GM12801 (cell line): ENCODE data around the gene PLXNC1.

Source experiments
- TF ChIP-seq, protein P1 (sequence below): IDR thresholded peaks from one replicate; pipeline ENCODE4 v1.5.1; 2011; ENCODE audit warnings: control low read depth; ENCODE audit not compliant: insufficient read length; ENCODE audit errors: extremely low read depth

PLXNC1 gene

DNA sequence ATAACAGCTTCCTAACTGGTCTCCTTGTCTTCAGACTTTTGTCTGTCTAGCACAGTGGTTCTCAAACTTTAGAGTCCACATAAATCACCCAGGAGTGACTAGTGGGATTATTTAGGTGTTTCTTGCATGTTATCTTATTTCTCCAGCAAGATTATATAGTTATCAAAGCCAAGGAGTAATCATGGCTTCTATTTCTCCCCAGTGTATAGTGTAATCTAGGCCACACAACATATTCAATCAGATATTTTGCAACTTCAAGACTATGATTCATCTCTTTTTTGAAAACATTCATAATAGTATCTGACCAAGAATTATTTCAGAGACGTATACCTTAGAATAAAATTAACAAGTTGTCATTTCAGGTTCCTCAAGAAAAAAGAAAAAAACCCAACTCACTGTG, 179.4 kb downstream of the PLXNC1 start:
- TF ChIP-seq, protein P1, sequence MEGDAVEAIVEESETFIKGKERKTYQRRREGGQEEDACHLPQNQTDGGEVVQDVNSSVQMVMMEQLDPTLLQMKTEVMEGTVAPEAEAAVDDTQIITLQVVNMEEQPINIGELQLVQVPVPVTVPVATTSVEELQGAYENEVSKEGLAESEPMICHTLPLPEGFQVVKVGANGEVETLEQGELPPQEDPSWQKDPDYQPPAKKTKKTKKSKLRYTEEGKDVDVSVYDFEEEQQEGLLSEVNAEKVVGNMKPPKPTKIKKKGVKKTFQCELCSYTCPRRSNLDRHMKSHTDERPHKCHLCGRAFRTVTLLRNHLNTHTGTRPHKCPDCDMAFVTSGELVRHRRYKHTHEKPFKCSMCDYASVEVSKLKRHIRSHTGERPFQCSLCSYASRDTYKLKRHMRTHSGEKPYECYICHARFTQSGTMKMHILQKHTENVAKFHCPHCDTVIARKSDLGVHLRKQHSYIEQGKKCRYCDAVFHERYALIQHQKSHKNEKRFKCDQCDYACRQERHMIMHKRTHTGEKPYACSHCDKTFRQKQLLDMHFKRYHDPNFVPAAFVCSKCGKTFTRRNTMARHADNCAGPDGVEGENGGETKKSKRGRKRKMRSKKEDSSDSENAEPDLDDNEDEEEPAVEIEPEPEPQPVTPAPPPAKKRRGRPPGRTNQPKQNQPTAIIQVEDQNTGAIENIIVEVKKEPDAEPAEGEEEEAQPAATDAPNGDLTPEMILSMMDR, result no peak

DNA sequence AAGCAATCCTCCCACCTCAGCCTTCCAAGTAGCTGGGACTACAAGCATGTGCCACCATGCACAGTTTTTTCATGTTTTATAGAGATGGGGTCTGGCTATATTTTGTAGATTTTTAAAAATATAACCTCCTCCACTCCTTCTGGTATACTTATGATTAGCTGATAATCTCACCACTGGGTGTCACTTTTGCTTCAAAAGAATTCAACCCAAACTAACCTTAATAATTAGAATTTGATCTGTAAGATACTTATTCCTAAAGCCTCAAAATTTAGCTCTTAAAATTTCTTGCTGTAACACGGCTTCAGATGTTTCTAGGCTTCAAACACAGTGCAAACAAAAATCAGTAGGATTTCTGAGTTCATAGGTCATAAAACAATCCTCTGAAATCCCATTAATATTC, 181.0 kb downstream of the PLXNC1 start:
- TF ChIP-seq, protein P1, result no peak

DNA sequence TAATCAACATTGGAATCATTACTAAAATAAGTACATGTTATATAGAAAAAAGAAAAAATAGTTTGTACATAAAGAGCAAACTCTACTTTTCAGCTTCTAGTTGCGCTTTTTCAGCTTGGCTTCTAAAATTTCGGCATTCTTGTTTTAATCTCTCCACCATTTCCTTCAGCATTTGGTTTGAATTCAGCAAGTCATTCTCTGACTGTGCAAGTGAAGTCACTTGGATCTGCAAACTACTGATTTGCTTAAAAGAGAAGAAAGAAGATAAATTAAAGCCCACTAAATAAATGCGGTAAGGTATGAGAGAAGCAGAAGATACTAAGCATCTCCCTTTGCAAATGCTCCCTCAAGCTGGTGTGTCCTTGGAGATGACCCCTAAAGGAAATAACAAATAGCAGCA, 185.0 kb downstream of the PLXNC1 start:
- TF ChIP-seq, protein P1, result no peak

DNA sequence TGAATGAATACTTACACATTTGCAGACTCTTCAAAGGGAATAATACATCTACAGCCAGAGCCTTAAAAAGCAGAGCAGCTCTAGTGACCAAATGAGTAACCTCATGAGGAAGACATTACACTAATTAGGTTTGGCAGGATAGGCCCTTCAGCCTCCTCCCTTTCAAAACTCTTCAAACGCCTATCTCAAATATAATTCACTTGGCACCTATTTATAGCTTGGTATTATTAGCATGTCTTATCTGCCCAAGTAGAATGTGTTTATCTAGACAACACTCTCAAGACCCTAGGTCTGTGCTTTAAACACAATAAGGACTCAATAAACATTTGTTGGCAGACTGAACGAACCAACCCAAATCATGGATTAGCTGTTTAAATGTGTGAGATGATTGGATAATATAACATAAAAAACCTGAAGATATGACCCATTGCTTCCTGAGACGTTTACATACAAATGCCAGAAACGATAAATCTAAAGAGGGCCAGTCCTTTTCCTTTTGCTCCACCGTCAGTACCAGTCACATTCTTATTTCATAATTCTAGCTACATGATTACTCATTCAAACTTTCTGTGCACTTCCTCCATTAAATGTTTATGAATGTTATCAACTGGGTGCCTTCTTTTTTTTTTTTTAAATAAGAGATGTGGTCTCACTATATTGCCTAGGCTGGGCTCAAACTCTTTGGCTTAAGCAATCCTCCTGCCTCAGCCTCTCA, 188.0 kb downstream of the PLXNC1 start:
- TF ChIP-seq, protein P1, result no peak

- TF ChIP-seq, protein P1, result no peak
Observed at GRCh38 chr12:94338006-94338794, 189.8 kb downstream of the PLXNC1 start.

DNA sequence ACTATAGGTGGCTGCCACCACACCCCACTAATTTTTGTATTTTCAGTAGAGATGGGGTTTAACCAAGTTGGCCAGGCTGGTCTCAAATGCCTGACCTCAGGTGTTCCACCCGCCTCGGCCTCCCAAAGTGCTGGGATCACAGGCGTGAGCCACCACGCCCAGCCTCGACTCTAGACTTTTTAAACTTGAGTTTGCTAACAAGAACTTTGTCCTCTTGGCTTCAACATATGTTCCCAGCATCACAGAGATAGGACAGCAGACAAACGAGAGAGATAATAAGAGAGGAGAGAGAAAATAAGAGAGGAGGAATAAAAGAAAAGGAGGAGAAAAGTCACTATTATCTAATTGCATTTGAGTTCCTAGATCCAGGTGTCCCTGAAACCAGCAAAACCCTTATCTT, 192.2 kb downstream of the PLXNC1 start:
- TF ChIP-seq, protein P1, result no peak

- TF ChIP-seq, protein P1, result no peak
Observed at GRCh38 chr12:94353130-94353529, 204.8 kb downstream of the PLXNC1 start.
